OCI-LY1 (cell line): Measurements from ENCODE around the gene FCRL1.

Experiments used
- CTCF ChIP-seq: fragments of 200-600 bp; sonication (generic), shearing (Covaris generic); IDR thresholded peaks from 2 replicates; pipeline ENCODE4 v1.5.1; 2017; ENCODE audit warnings: mild to moderate bottlenecking, antibody characterized with exemption, low read length, moderate library complexity, mixed read lengths
- EZH2 ChIP-seq: fragments of 200-600 bp; sonication (generic), shearing (Covaris generic); IDR thresholded peaks from 2 replicates; pipeline ENCODE4 v1.8.0; 2017; ENCODE audit warnings: borderline replicate concordance, mixed run types, mild to moderate bottlenecking, antibody characterized with exemption, low read length, moderate library complexity, mixed read lengths

- TF ChIP-seq CTCF (peak; percentile 75), EZH2 (no peak)
These were observed 49.4 kb downstream of the FCRL1 start for GRCh38 chr1:157770442-157771043.
